SK-N-SH treated with all-trans-retinoic acid at 6 μM for 48 hours (cell line): ENCODE data around the gene RBM22.
A peak's percentile ranks its signal among the peaks of the same experiment; 100 is the strongest.

ENCODE experiments used
- ATAC-seq: fragments of 200-7000 bp; cut with Tn5 transposase; 3 replicates; pipeline ENCODE4 v1.9.1; 2020; ENCODE audit warnings: mild to moderate bottlenecking, moderate library complexity
- ARNTL ChIP-seq: fragments of 450-650 bp; formaldehyde crosslinking; IDR thresholded peaks from 2 replicates; pipeline ENCODE4 v1.5.0; 2020; ENCODE audit warnings: low read depth, mild to moderate bottlenecking, moderate library complexity, borderline replicate concordance
- BACH2 ChIP-seq: fragments of 250-450 bp; sonication (Bioruptor Pico); IDR thresholded peaks from 2 replicates; pipeline ENCODE4 v1.9.0; 2021; ENCODE audit warnings: mild to moderate bottlenecking, borderline replicate concordance
- CSDC2 ChIP-seq: fragments of 250-450 bp; sonication (Bioruptor Pico); IDR thresholded peaks from 2 replicates; pipeline ENCODE4 v1.5.0; 2020; ENCODE audit warnings: mild to moderate bottlenecking, moderate library complexity
- ESRRG ChIP-seq: fragments of 250-450 bp; sonication (Bioruptor Pico); IDR thresholded peaks from 2 replicates; pipeline ENCODE4 v1.6.1; 2021; ENCODE audit warnings: mild to moderate bottlenecking
- GLIS3 ChIP-seq: fragments of 250-450 bp; sonication (Bioruptor Pico); IDR thresholded peaks from 2 replicates; pipeline ENCODE4 v1.5.0; 2020; ENCODE audit warnings: mild to moderate bottlenecking, moderate library complexity
- ISL1 ChIP-seq: fragments of 250-450 bp; sonication (Bioruptor Pico); IDR thresholded peaks from 2 replicates; pipeline ENCODE4 v2.1.2; 2022; ENCODE audit warnings: mild to moderate bottlenecking, moderate library complexity
- OSR1 ChIP-seq: fragments of 250-450 bp; sonication (Bioruptor Pico); IDR thresholded peaks from 2 replicates; pipeline ENCODE4 v1.8.0; 2022; ENCODE audit warnings: moderate library complexity, mild to moderate bottlenecking, inconsistent platforms
- PPARA ChIP-seq: fragments of 250-450 bp; sonication (Bioruptor Pico); IDR thresholded peaks from 2 replicates; pipeline ENCODE4 v1.5.0; 2020; ENCODE audit warnings: mild to moderate bottlenecking, borderline replicate concordance
- RARB ChIP-seq: fragments of 250-450 bp; sonication (Bioruptor Pico); IDR thresholded peaks from 2 replicates; pipeline ENCODE4 v1.8.0; 2021; ENCODE audit warnings: mild to moderate bottlenecking, moderate library complexity
- TCF4 ChIP-seq: fragments of 250-450 bp; sonication (Bioruptor Pico); IDR thresholded peaks from 2 replicates; pipeline ENCODE4 v1.8.0; 2021; ENCODE audit warnings: mild to moderate bottlenecking, moderate library complexity, borderline replicate concordance
- TOX ChIP-seq: fragments of 250-450 bp; sonication (Bioruptor Pico); IDR thresholded peaks from 2 replicates; pipeline ENCODE4 v1.8.0; 2021; ENCODE audit warnings: mild to moderate bottlenecking, moderate library complexity, borderline replicate concordance
- ZC3H10 ChIP-seq: fragments of 250-450 bp; sonication (Bioruptor Pico); IDR thresholded peaks from 2 replicates; pipeline ENCODE4 v1.5.1; 2021; ENCODE audit warnings: mild to moderate bottlenecking, moderate library complexity
- ZFP3 ChIP-seq: fragments of 250-450 bp; sonication (Bioruptor Pico); IDR thresholded peaks from 2 replicates; pipeline ENCODE4 v1.5.0; 2020; ENCODE audit warnings: mild to moderate bottlenecking, moderate library complexity
- ZFP30 ChIP-seq: fragments of 450-650 bp; formaldehyde crosslinking; IDR thresholded peaks from 2 replicates; pipeline ENCODE4 v1.5.0; 2022; ENCODE audit warnings: mild to moderate bottlenecking, moderate library complexity
- ZNF565 ChIP-seq: fragments of 450-650 bp; formaldehyde crosslinking; conservative IDR thresholded peaks from 2 replicates; pipeline ENCODE4 v1.5.0; 2020; ENCODE audit warnings: low read depth, mild to moderate bottlenecking, moderate library complexity
- ZNF8 ChIP-seq: fragments of 450-650 bp; formaldehyde crosslinking; IDR thresholded peaks from 2 replicates; pipeline ENCODE4 v1.5.0; 2020; ENCODE audit warnings: mild to moderate bottlenecking, moderate library complexity
- TF ChIP-seq, protein P1 (sequence below): fragments of 250-450 bp; sonication (Bioruptor Pico); IDR thresholded peaks from 2 replicates; pipeline ENCODE4 v1.5.0; 2020; ENCODE audit warnings: mild to moderate bottlenecking, moderate library complexity
- TF ChIP-seq, protein P2 (sequence below): fragments of 250-450 bp; sonication (Bioruptor Pico); IDR thresholded peaks from 2 replicates; pipeline ENCODE4 v1.5.1; 2021; ENCODE audit warnings: mild to moderate bottlenecking, moderate library complexity
- TF ChIP-seq, protein P3 (sequence below): fragments of 250-450 bp; sonication (Bioruptor Pico); IDR thresholded peaks from 2 replicates; pipeline ENCODE4 v1.5.1; 2020; ENCODE audit warnings: low read depth, mild to moderate bottlenecking, moderate library complexity

Gene RBM22

DNA sequence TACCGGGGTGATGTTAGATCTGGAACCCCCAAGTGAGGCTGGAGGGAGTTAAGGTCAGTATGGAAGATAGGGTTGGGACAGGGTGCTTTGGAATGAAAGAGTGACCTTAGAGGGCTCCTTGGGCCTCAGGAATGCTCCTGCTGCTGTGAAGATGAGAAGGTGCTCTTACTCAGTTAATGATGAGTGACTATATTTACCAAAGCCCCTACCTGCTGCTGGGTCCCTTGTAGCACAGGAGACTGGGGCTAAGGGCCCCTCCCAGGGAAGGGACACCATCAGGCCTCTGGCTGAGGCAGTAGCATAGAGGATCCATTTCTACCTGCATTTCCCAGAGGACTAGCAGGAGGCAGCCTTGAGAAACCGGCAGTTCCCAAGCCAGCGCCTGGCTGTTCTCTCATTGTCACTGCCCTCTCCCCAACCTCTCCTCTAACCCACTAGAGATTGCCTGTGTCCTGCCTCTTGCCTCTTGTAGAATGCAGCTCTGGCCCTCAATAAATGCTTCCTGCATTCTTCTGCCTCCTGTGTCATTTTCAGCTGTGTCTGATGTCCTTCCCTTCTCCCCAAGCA is 42.1 kb downstream of the RBM22 start:
- ATAC-seq, result peak; percentile 14
- TF ChIP-seq BACH2, result no peak
- no peak for TF ChIP-seq ZFP3 (CRISPR knock-in tag)
- no peak for TF ChIP-seq ZNF565 (CRISPR knock-in tag)
- no peak for TF ChIP-seq RARB (CRISPR knock-in tag)
- no peak for TF ChIP-seq CSDC2
- no peak for TF ChIP-seq ESRRG (CRISPR knock-in tag)

DNA sequence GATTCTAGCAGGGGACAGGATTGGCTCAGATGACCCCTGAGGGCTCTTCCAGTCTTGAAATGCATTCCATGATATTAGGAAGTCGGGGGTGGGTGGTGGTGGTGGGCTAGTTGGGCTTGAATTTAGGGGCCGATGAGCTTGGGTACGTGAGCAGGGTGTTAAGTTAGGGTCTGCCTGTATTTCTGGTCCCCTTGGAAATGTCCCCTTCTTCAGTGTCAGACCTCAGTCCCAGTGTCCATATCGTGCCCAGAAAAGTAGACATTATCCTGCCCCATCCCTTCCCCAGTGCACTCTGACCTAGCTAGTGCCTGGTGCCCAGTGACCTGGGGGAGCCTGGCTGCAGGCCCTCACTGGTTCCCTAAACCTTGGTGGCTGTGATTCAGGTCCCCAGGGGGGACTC is 42.7 kb downstream of the RBM22 start:
- ATAC-seq, result no peak

DNA sequence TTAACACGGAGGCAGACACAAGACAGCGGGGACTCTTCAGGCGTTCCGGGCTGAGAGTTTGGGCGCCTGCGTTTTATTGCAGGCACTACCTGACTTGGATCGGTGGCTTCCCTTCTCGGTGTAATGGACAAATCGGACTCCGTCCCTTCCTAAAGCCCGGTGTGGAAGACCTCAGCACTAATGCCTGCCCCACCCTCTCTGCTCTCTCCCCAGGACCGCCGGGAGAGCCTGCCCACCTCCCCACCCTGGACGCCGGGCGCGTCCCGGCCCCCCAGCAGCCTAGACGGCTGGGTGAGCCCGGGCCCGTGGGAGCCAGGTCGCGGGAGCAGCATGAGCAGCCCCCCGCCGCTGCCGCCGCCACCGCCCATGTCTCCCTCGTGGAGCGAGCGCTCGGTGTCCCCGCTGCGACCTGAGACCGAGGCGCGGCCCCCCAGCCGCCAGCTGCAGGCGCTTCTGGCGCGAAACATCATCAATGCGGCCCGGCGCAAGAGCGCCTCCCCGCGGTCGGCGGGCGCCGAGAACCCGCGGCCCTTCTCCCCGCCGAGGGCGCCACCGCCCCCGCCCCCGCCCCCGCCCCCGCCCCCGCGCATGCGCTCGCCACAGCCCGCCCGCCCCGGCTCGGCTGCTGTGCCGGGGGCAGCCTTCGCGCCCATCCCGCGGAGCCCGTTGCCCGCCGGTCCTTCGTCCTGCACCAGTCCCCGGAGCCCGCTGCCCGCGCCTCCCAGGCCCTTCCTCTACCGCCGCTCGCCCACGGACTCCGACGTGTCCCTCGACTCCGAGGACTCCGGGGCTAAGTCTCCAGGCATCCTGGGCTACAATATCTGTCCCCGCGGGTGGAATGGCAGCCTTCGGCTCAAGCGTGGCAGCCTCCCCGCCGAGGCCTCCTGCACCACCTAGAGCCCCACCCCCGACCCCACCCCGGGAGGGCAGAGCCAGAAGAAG is 44.4 kb downstream of the RBM22 start:
- peak; percentile 43 for ATAC-seq
- TF ChIP-seq, protein P1, sequence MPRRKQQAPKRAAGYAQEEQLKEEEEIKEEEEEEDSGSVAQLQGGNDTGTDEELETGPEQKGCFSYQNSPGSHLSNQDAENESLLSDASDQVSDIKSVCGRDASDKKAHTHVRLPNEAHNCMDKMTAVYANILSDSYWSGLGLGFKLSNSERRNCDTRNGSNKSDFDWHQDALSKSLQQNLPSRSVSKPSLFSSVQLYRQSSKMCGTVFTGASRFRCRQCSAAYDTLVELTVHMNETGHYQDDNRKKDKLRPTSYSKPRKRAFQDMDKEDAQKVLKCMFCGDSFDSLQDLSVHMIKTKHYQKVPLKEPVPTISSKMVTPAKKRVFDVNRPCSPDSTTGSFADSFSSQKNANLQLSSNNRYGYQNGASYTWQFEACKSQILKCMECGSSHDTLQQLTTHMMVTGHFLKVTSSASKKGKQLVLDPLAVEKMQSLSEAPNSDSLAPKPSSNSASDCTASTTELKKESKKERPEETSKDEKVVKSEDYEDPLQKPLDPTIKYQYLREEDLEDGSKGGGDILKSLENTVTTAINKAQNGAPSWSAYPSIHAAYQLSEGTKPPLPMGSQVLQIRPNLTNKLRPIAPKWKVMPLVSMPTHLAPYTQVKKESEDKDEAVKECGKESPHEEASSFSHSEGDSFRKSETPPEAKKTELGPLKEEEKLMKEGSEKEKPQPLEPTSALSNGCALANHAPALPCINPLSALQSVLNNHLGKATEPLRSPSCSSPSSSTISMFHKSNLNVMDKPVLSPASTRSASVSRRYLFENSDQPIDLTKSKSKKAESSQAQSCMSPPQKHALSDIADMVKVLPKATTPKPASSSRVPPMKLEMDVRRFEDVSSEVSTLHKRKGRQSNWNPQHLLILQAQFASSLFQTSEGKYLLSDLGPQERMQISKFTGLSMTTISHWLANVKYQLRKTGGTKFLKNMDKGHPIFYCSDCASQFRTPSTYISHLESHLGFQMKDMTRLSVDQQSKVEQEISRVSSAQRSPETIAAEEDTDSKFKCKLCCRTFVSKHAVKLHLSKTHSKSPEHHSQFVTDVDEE (CRISPR knock-in tag), result peak; percentile 45; the same call in 1 of the 2 replicates
- TF ChIP-seq, protein P2, sequence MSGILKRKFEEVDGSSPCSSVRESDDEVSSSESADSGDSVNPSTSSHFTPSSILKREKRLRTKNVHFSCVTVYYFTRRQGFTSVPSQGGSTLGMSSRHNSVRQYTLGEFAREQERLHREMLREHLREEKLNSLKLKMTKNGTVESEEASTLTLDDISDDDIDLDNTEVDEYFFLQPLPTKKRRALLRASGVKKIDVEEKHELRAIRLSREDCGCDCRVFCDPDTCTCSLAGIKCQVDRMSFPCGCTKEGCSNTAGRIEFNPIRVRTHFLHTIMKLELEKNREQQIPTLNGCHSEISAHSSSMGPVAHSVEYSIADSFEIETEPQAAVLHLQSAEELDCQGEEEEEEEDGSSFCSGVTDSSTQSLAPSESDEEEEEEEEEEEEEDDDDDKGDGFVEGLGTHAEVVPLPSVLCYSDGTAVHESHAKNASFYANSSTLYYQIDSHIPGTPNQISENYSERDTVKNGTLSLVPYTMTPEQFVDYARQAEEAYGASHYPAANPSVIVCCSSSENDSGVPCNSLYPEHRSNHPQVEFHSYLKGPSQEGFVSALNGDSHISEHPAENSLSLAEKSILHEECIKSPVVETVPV (CRISPR knock-in tag), result no peak
- TF ChIP-seq ZC3H10 (CRISPR knock-in tag) (no peak), OSR1 (CRISPR knock-in tag) (no peak)

More for the DNA sequence above, 42.7 kb downstream of the RBM22 start:
- TF ChIP-seq ZFP30 (CRISPR knock-in tag), result no peak
- no peak for TF ChIP-seq GLIS3
- no peak for TF ChIP-seq ZFP3 (CRISPR knock-in tag)
- TF ChIP-seq, protein P3, sequence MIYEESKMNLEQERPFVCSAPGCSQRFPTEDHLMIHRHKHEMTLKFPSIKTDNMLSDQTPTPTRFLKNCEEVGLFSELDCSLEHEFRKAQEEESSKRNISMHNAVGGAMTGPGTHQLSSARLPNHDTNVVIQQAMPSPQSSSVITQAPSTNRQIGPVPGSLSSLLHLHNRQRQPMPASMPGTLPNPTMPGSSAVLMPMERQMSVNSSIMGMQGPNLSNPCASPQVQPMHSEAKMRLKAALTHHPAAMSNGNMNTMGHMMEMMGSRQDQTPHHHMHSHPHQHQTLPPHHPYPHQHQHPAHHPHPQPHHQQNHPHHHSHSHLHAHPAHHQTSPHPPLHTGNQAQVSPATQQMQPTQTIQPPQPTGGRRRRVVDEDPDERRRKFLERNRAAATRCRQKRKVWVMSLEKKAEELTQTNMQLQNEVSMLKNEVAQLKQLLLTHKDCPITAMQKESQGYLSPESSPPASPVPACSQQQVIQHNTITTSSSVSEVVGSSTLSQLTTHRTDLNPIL, result no peak
- no peak for TF ChIP-seq TCF4 (CRISPR knock-in tag)
- no peak for TF ChIP-seq CSDC2

DNA sequence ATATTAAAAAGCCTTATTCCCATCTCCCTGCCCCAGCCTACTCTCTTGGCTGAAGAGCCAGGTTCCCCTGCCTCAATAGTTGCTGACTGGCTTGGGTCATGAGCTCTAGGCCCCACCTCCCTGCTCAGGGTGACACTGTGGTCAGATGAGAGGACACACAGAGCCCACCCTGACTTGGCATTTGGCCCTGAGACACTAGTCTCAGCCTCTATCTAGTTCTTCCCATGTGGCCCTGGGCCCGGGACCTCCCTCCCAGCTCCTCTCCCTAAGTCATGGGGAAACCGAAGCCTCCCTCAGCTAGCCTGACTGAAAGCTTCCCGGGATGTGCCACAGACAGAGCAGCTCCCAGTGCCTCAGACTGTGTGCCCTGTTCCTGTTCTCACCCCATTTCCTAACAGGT is 45.6 kb downstream of the RBM22 start:
- TF ChIP-seq, protein P3, result no peak
- TF ChIP-seq TCF4 (CRISPR knock-in tag) (no peak), ZC3H10 (CRISPR knock-in tag) (no peak)

DNA sequence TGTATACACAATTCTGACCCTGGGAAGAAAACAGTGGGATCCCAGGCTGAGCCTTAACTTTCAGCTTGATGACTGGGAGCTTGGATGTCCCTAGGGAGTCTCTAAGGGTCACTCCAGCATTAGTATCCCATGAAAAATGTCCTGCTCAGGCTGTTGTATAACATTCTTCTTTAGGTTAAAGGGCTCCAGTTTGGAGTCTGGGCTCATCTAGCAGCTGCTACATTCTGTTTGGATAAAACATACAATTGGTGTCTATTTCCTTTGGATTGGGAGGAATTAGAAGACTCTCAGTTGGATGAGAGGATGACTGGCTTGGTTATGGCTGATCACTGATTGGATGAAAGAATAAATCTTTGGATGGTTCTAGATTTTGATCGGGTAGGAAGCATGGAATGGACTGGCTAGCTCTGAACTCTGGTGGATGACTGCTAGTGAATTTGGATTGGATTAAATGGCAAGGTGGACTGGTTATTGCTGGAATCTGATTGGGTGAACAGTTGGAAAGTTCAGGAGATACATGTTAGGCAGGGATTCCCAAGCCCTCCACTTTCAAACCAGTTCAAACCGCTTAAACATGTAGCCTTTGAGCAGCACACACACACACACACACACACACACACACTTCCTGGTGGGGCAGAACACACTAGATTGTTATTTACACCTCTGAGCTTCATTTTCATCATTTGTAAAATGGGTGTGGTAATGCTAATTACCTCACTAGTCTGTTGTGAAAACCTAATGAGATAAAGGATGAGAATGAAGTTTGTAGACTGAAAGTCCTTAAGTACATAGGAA is 46.9 kb downstream of the RBM22 start:
- ATAC-seq, result no peak
- no peak for TF ChIP-seq PPARA
- TF ChIP-seq, protein P1 (CRISPR knock-in tag), result no peak
- no peak for TF ChIP-seq GLIS3
- TF ChIP-seq ARNTL (CRISPR knock-in tag), result no peak
- TF ChIP-seq, protein P3, result no peak
- no peak for TF ChIP-seq ISL1 (CRISPR knock-in tag)
- no peak for TF ChIP-seq ZC3H10 (CRISPR knock-in tag)
- TF ChIP-seq TOX (CRISPR knock-in tag), result no peak
- no peak for TF ChIP-seq ZNF8
- no peak for TF ChIP-seq ZFP30 (CRISPR knock-in tag)

More for the DNA sequence above, 45.6 kb downstream of the RBM22 start:
- ATAC-seq, result no peak
